Large intestine (tissue), 12 donors: ENCODE results near the gene KCNH5. TPM values are rescaled to one million over a fixed set of nuclear protein-coding genes. Genes with fewer than 3 reads are reported as not detected.
A peak's percentile ranks its signal among the peaks of the same experiment; 100 is the strongest.

ENCODE experiments used
- DNase-seq, 2 donors: peaks; one replicate each; pipeline versions ENCODE4 v3.0.0 to v3.0.0-alpha.2; 2013
- H3K27ac ChIP-seq: one replicate; pipeline ENCODE4 v1.5.1; 2013; ENCODE audit warnings: low read length
- H3K27me3 ChIP-seq: 2 replicates; pipeline ENCODE4 v1.6.1; 2013; ENCODE audit warnings: low read length; ENCODE audit not compliant: control insufficient read depth, insufficient read depth
- H3K36me3 ChIP-seq: 2 replicates; pipeline ENCODE4 v1.6.1; 2013; ENCODE audit warnings: low read length; ENCODE audit not compliant: control insufficient read depth, insufficient read depth
- H3K4me1 ChIP-seq: one replicate; pipeline ENCODE4 v1.6.1; 2013; ENCODE audit warnings: low read length; ENCODE audit not compliant: control insufficient read depth, insufficient read depth
- H3K4me3 ChIP-seq: one replicate; pipeline ENCODE4 v1.5.1; 2013; ENCODE audit warnings: low read length
- H3K9me3 ChIP-seq: one replicate; pipeline ENCODE4 v1.6.1; 2013; ENCODE audit warnings: mild to moderate bottlenecking, low read depth, low read length, moderate library complexity; ENCODE audit not compliant: control insufficient read depth
- WGBS: methylation state at CpG from one replicate; pipeline ENCODE4 v1.1.5; 2013; ENCODE audit warnings: low lambda C conversion rate; ENCODE audit not compliant: insufficient coverage; 5-methylcytosine and 5-hydroxymethylcytosine counted together
- long read RNA-seq, 11 donors: transcript quantifications; one replicate each; lab custom pipeline, GENCODE V29; 2026
- polyA plus RNA-seq: library from polyadenylated mRNA; unstranded; fragments of 120-200 nt; gene quantifications from one replicate; pipeline ENCODE4 v1.2.1, GENCODE V29; 2013

KCNH5 gene
- 0.40 TPM for polyA plus RNA-seq
- long read RNA-seq, donor 1 = 0 reads
- long read RNA-seq, donor 2 = 0 reads
- long read RNA-seq, donor 3 = 0 reads
- long read RNA-seq, donor 4 = 0 reads
- long read RNA-seq, donor 5, full-length matches to known transcripts = 1 of 1 reads
- long read RNA-seq, donor 5, partial matches to known transcripts = 0 of 1 reads
- long read RNA-seq, donor 5, other reads (novel, unspliced or antisense) = 0 of 1 reads
- long read RNA-seq, donor 6 = 0 reads
- long read RNA-seq, donor 7 = 0 reads
- long read RNA-seq, donor 8 = 0 reads
- long read RNA-seq, donor 9 = 0 reads
- long read RNA-seq, donor 10 = 0 reads
- long read RNA-seq, donor 11 = 0 reads

- no peak within 1 kb of the TSS for H3K27ac ChIP-seq
- peaks cover 47% of the 10 kb centered on the region for H3K27me3 ChIP-seq
- H3K4me1 ChIP-seq = peaks cover 3% of the 10 kb centered on the region
- WGBS = no CpG with 5 or more reads among the region's 35 CpGs
- H3K4me3 ChIP-seq = peak within 1 kb of the TSS; percentile 24
- no peaks in the 10 kb centered on the region for H3K36me3 ChIP-seq
- peak; percentile 17 to 41 for DNase-seq
- H3K9me3 ChIP-seq = peaks cover 3% of the 10 kb centered on the region
These were observed at the start of gene KCNH5 for GRCh38 chr14:63045234-63045611. TSS of gene KCNH5 (minus strand) at chr14:63045458. CDS start at chr14:63045186, 272 bp downstream.

GRCh38 chr14:63091394-63091996 lies 46.2 kb upstream of the KCNH5 start:
- H3K27me3 ChIP-seq = no peaks in the 10 kb centered on the region
- DNase-seq = no peak
- no peaks in the 10 kb centered on the region for H3K9me3 ChIP-seq
- H3K4me3 ChIP-seq = no peak overlapping the region
- H3K4me1 ChIP-seq = no peaks in the 10 kb centered on the region
- no peaks in the 10 kb centered on the region for H3K36me3 ChIP-seq
- no CpG with 5 or more reads among the region's 5 CpGs for WGBS
- H3K27ac ChIP-seq = no peak overlapping the region

GRCh38 chr14:63088865-63089264 lies 43.6 kb upstream of the KCNH5 start:
- WGBS = no CpG with 5 or more reads among the region's 2 CpGs
- H3K36me3 ChIP-seq = no peaks in the 10 kb centered on the region
- H3K4me3 ChIP-seq = no peak overlapping the region
- no peaks in the 10 kb centered on the region for H3K4me1 ChIP-seq
- DNase-seq = no peak
- no peaks in the 10 kb centered on the region for H3K9me3 ChIP-seq
- no peaks in the 10 kb centered on the region for H3K27me3 ChIP-seq
- H3K27ac ChIP-seq = no peak overlapping the region

- Histone ChIP-seq H3K9me3 (no peaks in the 10 kb centered on the region), H3K4me1 (no peaks in the 10 kb centered on the region), H3K27ac (no peak overlapping the region), H3K36me3 (no peaks in the 10 kb centered on the region), H3K27me3 (no peaks in the 10 kb centered on the region), H3K4me3 (no peak overlapping the region)
- no peak for DNase-seq
- WGBS = 80% methylated on average over 1 of the region's 1 CpG
These were observed 33.3 kb upstream of the KCNH5 start for GRCh38 chr14:63078569-63078968.

- Histone ChIP-seq H3K4me3 (no peak overlapping the region), H3K27me3 (no peaks in the 10 kb centered on the region), H3K9me3 (no peaks in the 10 kb centered on the region), H3K4me1 (no peaks in the 10 kb centered on the region), H3K27ac (no peak overlapping the region), H3K36me3 (no peaks in the 10 kb centered on the region)
- DNase-seq = no peak
These were observed 31.2 kb upstream of the KCNH5 start for GRCh38 chr14:63076488-63076887.

GRCh38 chr14:63055631-63056030 lies 10.4 kb upstream of the KCNH5 start:
- no peak for DNase-seq
- WGBS = no CpG with 5 or more reads among the region's 1 CpG
- Histone ChIP-seq H3K4me3 (no peak overlapping the region), H3K27ac (no peak overlapping the region), H3K36me3 (no peaks in the 10 kb centered on the region), H3K9me3 (no peaks in the 10 kb centered on the region), H3K27me3 (no peaks in the 10 kb centered on the region), H3K4me1 (no peaks in the 10 kb centered on the region)

- Histone ChIP-seq H3K4me1 (no peaks in the 10 kb centered on the region), H3K9me3 (no peaks in the 10 kb centered on the region), H3K36me3 (no peaks in the 10 kb centered on the region), H3K27ac (no peak overlapping the region), H3K4me3 (no peak overlapping the region), H3K27me3 (peaks cover 20% of the 10 kb centered on the region)
- WGBS = 100% methylated on average over 1 of the region's 4 CpGs
- DNase-seq = no peak
These were observed 6.7 kb upstream of the KCNH5 start for GRCh38 chr14:63051992-63052391.

GRCh38 chr14:63051301-63051700 lies 6.0 kb upstream of the KCNH5 start:
- Histone ChIP-seq H3K27ac (no peak overlapping the region), H3K9me3 (no peaks in the 10 kb centered on the region), H3K4me3 (no peak overlapping the region), H3K4me1 (no peaks in the 10 kb centered on the region), H3K27me3 (peaks cover 27% of the 10 kb centered on the region), H3K36me3 (no peaks in the 10 kb centered on the region)
- no peak for DNase-seq
- WGBS = 70% methylated on average over 2 of the region's 2 CpGs

GRCh38 chr14:63050694-63051093 lies 5.4 kb upstream of the KCNH5 start:
- no peaks in the 10 kb centered on the region for H3K36me3 ChIP-seq
- no CpG with 5 or more reads among the region's 2 CpGs for WGBS
- H3K27me3 ChIP-seq = peaks cover 33% of the 10 kb centered on the region
- no peak for DNase-seq
- H3K9me3 ChIP-seq = no peaks in the 10 kb centered on the region
- no peak overlapping the region for H3K4me3 ChIP-seq
- no peak overlapping the region for H3K27ac ChIP-seq
- no peaks in the 10 kb centered on the region for H3K4me1 ChIP-seq

GRCh38 chr14:63046339-63047268 lies 1.3 kb upstream of the KCNH5 start:
- no peak overlapping the region for H3K4me3 ChIP-seq
- WGBS = no CpG with 5 or more reads among the region's 23 CpGs

More at GRCh38 chr14:63046339-63047268, 1.3 kb upstream of the KCNH5 start:
- Histone ChIP-seq H3K4me1 (peaks cover 3% of the 10 kb centered on the region), H3K9me3 (peaks cover 3% of the 10 kb centered on the region), H3K27me3 (peaks cover 47% of the 10 kb centered on the region), H3K36me3 (no peaks in the 10 kb centered on the region), H3K27ac (no peak overlapping the region)
- no peak for DNase-seq
